Activated CD8-positive, alpha-beta memory T cell treated with anti-CD3 and anti-CD28 coated beads, Interleukin-2, amount 50 U/mL, for 4 hours (primary cell): ENCODE data around the gene EPRS1.
"Not testable (repeated sequence)": the region's sequence is repeated elsewhere in the genome, so short reads cannot be mapped to it uniquely, and the experiment has no call there.

Experiments used
- DNase-seq: peaks from one replicate; pipeline ENCODE4 v3.0.0-alpha.2; 2020

EPRS1 gene

DNA sequence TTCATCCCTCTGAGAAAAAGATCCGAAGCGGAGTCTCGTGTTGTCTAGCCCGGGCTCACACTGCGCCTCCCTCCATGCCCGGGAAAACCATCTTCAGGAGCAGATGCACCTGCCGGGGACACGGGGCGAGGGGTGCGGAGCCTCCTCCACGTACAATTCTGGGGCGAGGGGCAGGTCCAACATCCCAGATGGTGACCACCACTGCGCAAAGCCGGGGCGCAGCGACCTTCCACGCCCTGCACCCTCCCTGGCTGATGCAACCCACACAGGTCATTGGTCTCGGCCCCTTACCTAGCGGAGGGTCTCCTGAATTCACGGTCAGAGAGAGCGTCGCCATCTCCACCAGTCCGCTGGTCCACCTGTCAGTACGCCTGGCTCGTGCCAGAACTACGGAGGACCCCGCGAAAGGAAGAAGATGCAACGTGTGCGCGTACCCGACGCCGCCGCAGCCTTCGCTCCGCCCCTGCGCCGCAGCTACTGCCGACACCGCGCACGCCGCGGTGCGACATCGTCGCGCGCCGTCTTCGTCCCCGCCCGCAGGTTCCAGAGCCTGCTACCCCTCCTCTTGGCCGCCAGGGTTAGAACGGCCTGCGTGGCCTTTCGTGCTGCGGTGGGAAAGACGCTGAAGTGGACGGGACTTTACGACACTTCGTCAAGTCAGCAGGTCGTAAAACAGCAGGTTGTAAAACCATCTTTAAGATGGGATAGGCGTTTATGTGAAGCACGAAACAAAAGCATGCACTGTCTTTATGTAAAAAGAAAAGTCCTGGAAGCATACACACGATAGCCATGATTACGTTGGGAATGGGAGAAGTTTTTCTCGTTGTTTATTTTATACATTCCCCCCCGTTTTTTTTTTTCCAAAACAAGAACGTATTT is at the start of gene EPRS1:
TSS of gene EPRS1 (minus strand) at position 454 of the 879 bp plus-strand sequence. CDS start at position 337, 117 bp downstream.
- DNase-seq, result peak; percentile 92

- peak; percentile 94 for DNase-seq
Measured at GRCh38 chr1:220094016-220094911, 48.0 kb upstream of the EPRS1 start, which contains the start of gene IARS2. Gene IARS2, plus strand, starts transcription at chr1:220094132. Its CDS starts 85 bp downstream, at chr1:220094217.

DNA sequence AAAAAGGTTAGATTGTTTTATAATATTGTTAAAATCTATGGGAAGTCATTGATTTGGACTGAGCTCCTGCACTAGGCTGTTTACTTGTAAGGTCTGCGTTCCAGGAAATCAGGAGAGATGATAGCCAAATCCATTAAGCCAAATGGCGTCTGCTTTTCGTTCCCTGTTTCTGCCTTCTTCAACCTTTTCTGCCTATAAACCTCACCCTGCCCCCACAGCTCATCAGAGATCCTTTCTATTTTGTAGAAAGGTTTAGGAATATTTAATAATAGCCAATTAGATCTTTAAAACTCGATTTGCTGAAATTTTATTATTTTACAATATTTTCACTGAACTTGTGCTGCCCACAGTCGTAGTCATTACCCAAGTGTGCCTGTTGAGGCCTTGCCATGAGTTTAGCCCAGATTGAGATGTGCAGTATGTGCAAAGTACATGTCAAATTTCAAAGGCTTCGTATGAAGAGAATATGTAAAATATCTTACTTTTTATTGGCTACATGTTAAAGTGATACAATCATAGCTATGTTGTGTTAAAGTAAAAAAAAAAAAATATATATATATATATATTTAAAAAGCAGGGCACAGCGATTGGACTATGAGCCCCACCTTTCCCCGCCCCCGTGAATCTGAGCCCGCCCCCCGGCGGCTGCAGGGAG is 47.2 kb upstream of the EPRS1 start:
- DNase-seq, result no peak

- DNase-seq, result no peak
Measured at GRCh38 chr1:220092694-220093093, 46.4 kb upstream of the EPRS1 start.

GRCh38 chr1:220089650-220090556 is 43.6 kb upstream of the EPRS1 start, which contains the start of gene BPNT1:
Gene BPNT1, minus strand, starts transcription at chr1:220089788. Its CDS starts 9,942 bp downstream, at chr1:220079846.
- peak; percentile 97 for DNase-seq

GRCh38 chr1:220086261-220086686 is 40.0 kb upstream of the EPRS1 start:
- not testable (repeated sequence) for DNase-seq

- DNase-seq, result no peak
Measured at GRCh38 chr1:220084460-220084859, 38.2 kb upstream of the EPRS1 start.

DNA sequence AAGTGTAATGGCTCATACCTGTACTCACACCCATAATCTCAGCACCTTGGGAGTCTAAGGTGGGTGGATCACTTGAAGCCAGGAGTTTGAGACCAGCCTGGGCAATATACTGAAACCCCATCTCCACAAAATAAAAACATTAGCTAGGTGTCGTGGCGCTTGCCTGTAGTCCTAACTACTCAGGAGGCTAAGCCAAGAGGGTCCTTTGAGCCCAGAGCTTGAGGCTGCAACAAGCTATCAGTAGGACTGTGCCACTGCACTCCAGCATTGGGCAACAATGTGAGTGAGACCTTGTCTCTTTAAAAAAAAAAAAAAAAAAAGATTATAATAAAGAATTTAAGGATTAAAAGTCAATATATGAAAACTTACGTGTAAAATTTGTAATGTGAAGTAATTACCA is 31.6 kb upstream of the EPRS1 start:
- DNase-seq, result no peak

GRCh38 chr1:220076861-220077762 is 30.8 kb upstream of the EPRS1 start:
- DNase-seq, result no peak

DNA sequence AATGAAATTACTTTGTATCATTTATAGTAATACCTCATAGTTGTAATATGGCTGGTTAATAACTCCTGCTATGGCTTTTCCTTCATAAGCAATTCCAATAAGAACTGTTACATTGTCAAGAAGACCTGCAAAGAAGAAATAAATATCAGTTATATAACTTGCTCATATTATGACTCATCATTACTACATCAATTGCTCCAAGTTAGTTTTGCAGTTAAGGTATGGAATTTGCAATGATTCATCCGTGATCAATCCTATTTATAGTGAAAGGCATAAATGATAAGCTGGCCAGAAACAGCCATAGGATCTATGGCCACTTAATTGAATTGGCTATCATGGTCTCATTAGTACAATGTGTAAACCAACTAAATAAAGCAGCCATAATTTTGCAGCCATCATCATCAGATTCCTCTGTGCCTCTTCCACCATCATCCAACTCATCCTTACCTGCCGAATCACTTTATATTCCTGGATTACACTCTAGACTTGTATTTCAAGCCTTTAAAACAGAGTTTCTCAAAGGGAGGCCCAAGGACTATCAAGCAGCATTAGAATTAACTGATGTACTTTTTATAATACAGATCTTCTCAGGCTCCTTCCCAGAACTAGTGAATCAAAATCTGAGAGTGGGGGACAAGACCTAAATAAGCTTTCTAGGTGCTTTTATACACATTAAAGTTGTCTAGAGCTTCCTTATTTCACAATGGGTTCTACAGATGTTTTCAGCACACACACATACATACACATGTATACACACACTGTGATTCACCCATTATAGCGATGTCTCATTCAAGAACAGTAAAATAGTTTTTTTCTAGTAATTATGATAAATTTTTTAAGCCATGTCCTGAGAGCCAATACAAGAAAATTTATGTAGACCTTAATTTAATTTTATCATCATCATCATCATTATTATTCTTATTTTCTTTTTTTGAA is 21.2 kb upstream of the EPRS1 start:
- DNase-seq, result no peak

DNA sequence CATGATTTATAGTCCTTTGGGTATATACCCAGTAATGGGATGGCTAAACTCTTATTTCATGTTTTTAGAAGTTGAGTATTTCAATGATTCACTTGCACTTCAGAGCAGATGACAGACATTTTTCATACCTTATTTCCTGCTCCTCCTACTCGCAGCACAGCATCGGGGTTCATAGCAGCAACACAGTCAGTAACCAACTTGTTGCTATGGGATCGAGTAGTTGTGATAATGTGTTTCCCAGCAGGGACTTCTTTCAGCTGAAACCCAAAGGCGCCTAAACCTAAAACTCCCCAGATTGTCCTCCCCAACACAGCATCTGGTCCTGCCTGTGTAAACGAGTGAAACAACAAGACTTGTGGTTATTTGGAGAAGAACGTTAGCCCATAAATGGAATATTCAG is 16.3 kb upstream of the EPRS1 start:
- DNase-seq, result no peak

DNA sequence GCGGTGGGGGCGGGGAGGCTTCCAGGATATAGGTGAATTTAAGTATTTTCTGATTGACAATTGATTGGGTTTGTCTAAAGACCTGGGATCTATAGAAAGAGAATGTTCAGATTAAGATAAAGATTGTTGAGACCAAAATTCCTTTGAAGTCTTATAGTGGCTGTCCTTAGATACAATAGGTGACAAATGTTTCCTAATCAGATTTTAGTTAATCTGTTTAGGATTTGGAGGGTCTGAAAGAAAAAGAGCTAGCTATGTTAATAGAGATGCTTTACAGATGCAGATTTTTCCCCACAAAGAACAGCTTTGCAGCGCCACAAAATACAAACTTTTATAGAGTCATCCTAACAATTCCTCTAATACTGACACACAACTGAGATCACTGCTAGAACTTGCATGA is 14.6 kb upstream of the EPRS1 start:
- no peak for DNase-seq

GRCh38 chr1:220056374-220056773 is 10.1 kb upstream of the EPRS1 start:
- DNase-seq, result no peak

- no peak for DNase-seq
Measured at GRCh38 chr1:220045356-220046051, 801 bp downstream of the EPRS1 start.

DNA sequence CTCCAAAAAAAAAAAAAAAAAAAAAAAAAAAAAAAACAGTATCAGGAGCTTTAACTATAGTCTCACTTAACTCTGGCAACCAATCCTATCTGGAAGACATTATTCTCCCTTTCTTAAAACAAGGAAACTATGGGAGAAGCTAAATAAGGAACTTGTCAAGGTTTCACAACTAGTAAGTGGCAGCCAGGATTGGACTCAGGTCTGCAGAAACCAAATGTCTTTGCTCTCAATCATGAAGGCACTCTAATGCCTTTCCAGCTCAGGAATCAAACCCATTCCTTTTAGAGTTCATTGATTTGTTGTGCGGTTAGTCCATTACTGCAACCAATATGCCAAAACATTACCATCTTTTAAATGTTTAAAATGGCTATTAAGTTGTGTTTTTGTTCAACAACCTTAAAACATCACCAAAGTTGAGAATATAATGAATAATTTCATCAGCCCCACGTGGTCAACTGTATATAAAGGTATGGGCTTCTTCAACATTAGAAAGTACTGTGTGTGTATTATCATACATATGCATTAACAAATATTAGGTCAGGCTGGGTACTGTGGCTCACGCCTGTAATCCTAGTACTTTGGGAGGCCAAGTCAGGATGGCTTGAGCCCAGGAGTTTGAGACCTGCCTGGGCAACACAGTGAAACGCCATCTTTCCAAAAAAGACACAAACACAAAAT is 1.5 kb downstream of the EPRS1 start:
- no peak for DNase-seq

DNA sequence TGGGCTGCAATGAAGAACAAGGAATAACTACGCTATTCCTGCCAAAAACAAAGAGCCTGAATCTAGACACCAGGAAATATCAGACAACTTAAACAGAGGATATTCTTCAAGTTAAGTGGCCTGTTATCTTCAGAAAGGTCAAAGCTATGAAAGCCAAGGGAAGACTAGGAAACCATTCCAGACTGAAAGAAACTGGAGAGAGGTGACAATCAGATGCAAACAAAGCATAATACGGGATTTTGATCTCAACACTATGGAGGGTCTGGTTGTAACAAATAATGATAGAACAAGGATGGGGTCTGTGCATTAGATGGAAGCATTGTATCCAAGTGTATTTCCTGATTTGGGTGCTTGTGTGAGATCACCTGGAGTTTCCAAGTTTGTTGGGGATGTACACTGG is 2.7 kb downstream of the EPRS1 start:
- DNase-seq, result no peak

DNA sequence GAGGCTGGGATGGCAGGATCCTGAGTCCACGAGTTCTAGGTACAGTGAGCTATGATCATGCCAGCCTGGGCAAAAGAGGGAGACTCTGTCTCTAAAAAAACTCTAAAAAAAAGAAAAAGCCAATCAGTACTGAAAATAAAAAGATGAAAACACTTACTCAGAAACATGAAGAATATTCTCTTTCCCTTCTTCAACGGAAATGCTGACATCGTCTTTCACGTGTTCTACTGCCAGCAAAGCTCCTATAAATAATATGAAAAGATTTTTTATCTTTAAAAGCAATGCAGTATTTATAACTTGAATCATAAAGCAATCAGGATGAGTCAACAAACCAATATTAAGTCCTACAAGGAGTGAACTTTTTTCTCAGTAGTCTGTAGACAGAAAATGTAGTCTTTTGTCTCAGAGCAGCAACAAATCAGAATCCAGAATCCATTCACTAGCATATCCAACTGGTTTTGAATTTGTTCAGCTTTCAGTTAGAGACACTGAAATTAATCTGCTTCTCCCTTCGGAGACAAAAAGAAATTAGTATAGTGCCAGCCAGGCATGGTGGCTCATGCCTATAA is 6.2 kb downstream of the EPRS1 start:
- DNase-seq, result no peak

DNA sequence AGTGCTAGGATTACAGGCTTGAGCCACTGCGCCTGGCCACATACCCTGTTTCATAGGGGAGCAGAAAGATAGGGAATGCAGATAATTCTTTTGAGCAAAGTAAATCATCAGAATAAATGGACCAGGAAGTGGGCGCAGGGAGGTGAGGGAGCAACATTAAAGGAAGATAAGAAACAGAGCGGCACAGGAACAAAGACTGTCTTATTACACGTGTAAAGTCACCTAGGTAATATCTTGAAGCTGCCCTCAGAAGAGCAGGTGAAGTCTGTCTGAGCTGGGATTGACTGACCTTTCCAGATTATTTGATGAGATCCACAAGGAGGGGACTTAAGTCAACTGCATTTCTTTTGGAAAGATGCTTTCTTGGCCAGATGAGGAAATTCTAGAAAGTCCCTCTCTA is 7.7 kb downstream of the EPRS1 start:
- no peak for DNase-seq
